ENCODE results near the gene TNFRSF14. TPM values are rescaled to one million over a fixed set of nuclear protein-coding genes. Genes with fewer than 3 reads are reported as not detected.

Gene TNFRSF14
- total RNA-seq, 2 donors from 2014 or later, result 25.9 to 58.3 TPM

DNA sequence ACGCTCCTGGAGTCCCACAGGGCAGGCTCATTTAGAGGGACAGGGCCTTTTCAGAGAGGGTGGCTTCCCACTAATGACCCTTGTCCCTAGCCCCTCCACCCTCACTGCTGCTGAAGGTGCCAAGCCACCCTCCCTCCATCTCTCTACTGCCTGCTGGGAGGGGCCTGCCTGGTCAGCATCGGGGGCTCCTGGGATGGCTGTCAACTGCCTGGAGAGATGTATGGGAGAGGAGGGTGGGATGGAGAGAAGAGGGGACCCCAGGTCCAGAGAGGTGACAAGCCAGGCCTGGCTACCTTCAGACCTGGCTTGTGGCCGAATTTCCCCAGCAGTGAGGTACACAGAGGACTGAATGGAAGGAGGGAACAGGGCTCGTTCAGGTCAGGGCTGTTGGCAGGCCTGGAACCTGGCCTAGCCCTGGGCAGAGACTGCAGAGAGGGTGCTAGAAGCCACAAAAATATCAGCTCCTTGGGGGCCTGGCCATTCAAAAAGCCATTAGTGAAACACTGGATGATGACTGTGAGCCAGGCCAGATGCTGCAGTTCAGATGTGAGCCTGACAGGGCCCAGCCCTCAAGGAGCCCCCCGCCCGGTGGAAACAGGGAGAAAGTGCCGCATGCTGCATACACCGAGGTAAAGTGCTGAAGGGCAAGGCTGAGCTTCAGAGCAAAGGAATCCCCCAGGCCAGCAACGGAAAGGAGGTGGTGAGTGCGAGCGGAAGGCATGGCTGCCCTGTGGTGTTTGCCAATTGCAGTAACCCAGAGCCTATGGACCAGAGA, 56.6 kb downstream of the TNFRSF14 start:
- H3K27ac ChIP-seq, result no peak overlapping the region
- intact Hi-C loops (cut with DNase I), result no loop called here
- no peak for DNase-seq
- no peak overlapping the region for H3K4me3 ChIP-seq
- no peaks in the 10 kb centered on the region for H3K36me3 ChIP-seq (replicated peaks in 1 of 2; ENCODE audit: insufficient read depth in 1 of 2, low read depth in 2 of 2)
- no peaks in the 10 kb centered on the region for H3K27me3 ChIP-seq
- no peaks in the 10 kb centered on the region for H3K9me3 ChIP-seq
- TF ChIP-seq POLR2A (IDR thresholded peaks at IDR 0.05) (no peak), CTCF (IDR thresholded peaks at IDR 0.05) (no peak)
- WGBS, 2 donors, result 80 to 83% methylated on average over 7 to 11 of the region's 11 CpGs
- no peak for ATAC-seq
- no peaks in the 10 kb centered on the region for H3K4me1 ChIP-seq

Other genes with a start within 250 kb of the TNFRSF14 start
- gene MORN1, start 164.8 kb upstream of the TNFRSF14 start, total RNA-seq, result 10 to 100 TPM in 1 of 2 donors, 1 to 10 TPM in 1; 7.0 to 17.8 TPM
- gene RER1, start 164.5 kb upstream of the TNFRSF14 start, total RNA-seq, result 10 to 100 TPM; 50.3 to 57.7 TPM
- 10 to 100 TPM; 18.1 to 26.5 TPM for gene PEX10, start 143.8 kb upstream of the TNFRSF14 start, total RNA-seq
- 10 to 100 TPM in 1 of 2 donors, 1 to 10 TPM in 1; 5.7 to 27.4 TPM for gene PLCH2, start 80.1 kb upstream of the TNFRSF14 start, total RNA-seq
- gene PANK4, start 29.8 kb upstream of the TNFRSF14 start, total RNA-seq, result 10 to 100 TPM; 13.7 to 31.3 TPM
- gene HES5, start 26.1 kb upstream of the TNFRSF14 start, total RNA-seq, result not detected
- 1 to 10 TPM; 5.6 to 8.8 TPM for gene PRXL2B, start 30.4 kb downstream of the TNFRSF14 start, total RNA-seq
- not detected for gene MMEL1, start 76.6 kb downstream of the TNFRSF14 start, total RNA-seq
- gene TTC34, start 245.3 kb downstream of the TNFRSF14 start, total RNA-seq, result under 1 TPM; under 0.01 to 0.52 TPM

Data from body of pancreas (tissue), 4 donors.